Lower leg skin (tissue), 3 donors: Measurements from ENCODE around the gene CSTF3.

Experiments used
- CTCF ChIP-seq, 3 donors: fragments of 450-650 bp; IDR thresholded peaks; one replicate each; pipeline ENCODE4 v1.5.1; 2016; ENCODE audit warnings: antibody characterized with exemption in 3 of 3, mild to moderate bottlenecking in 3 of 3, moderate library complexity in 2 of 3
- POLR2A ChIP-seq, 2 donors: fragments of 450-650 bp; IDR thresholded peaks; one replicate each; pipeline ENCODE4 v1.6.1; 2016 to 2017; ENCODE audit warnings: antibody characterized with exemption in 2 of 2, mild to moderate bottlenecking in 1 of 2, moderate library complexity in 1 of 2

GRCh38 chr11:33060271-33060670, 101.0 kb downstream of the CSTF3 start:
- TF ChIP-seq CTCF (IDR thresholded peaks at IDR 0.05) (no peak), POLR2A (IDR thresholded peaks at IDR 0.05) (no peak)
